ENCODE results near the gene PSMD1.
A peak's percentile ranks its signal among the peaks of the same experiment; 100 is the strongest.
"Not testable (repeated sequence)": the region's sequence is repeated elsewhere in the genome, so short reads cannot be mapped to it uniquely, and the experiment has no call there.

Gene PSMD1

GRCh38 chr2:231189571-231190495 lies 133.2 kb downstream of the PSMD1 start:
- DNase-seq: no peak

GRCh38 chr2:231190531-231191197 lies 134.0 kb downstream of the PSMD1 start:
- DNase-seq: no peak

- no peak for DNase-seq
These were observed 135.5 kb downstream of the PSMD1 start for GRCh38 chr2:231191896-231192872.

- no peak for DNase-seq
These were observed 136.5 kb downstream of the PSMD1 start for GRCh38 chr2:231193216-231193615.

GRCh38 chr2:231196592-231196991 lies 139.9 kb downstream of the PSMD1 start:
- DNase-seq: no peak

- not testable (repeated sequence) for DNase-seq
These were observed 140.5 kb downstream of the PSMD1 start for GRCh38 chr2:231197196-231197595.

GRCh38 chr2:231197706-231198290 lies 141.1 kb downstream of the PSMD1 start:
- DNase-seq: no peak

GRCh38 chr2:231198291-231199173 lies 141.9 kb downstream of the PSMD1 start, which contains the start of gene ARMC9:
TSS of gene ARMC9 (plus strand) at chr2:231198631. CDS start at chr2:231206239, 7,608 bp downstream.
- DNase-seq: peak; percentile 58

GRCh38 chr2:231199219-231199618 lies 142.6 kb downstream of the PSMD1 start:
- DNase-seq: no peak

GRCh38 chr2:231200805-231201474 lies 144.3 kb downstream of the PSMD1 start:
- no peak for DNase-seq

- no peak for DNase-seq
These were observed 144.8 kb downstream of the PSMD1 start for GRCh38 chr2:231201475-231201814.

GRCh38 chr2:231203087-231203486 lies 146.4 kb downstream of the PSMD1 start:
- DNase-seq: no peak

GRCh38 chr2:231204146-231204545 lies 147.5 kb downstream of the PSMD1 start:
- no peak for DNase-seq

GRCh38 chr2:231204581-231204980 lies 147.9 kb downstream of the PSMD1 start:
- no peak for DNase-seq

- no peak for DNase-seq
These were observed 151.1 kb downstream of the PSMD1 start for GRCh38 chr2:231207734-231208133.

GRCh38 chr2:231210782-231211181 lies 154.1 kb downstream of the PSMD1 start:
- DNase-seq: no peak

GRCh38 chr2:231211486-231211885 lies 154.8 kb downstream of the PSMD1 start:
- DNase-seq: no peak

- no peak for DNase-seq
These were observed 155.7 kb downstream of the PSMD1 start for GRCh38 chr2:231212329-231212845.

GRCh38 chr2:231213931-231214642 lies 157.4 kb downstream of the PSMD1 start:
- DNase-seq: no peak

GRCh38 chr2:231218366-231218765 lies 161.7 kb downstream of the PSMD1 start:
- no peak for DNase-seq

Data from effector CD4-positive, alpha-beta T cell (primary cell).